AG09319 (cell line): Measurements from ENCODE around the gene AKAP12.

Experiments used
- DNase-seq: peaks from one replicate; pipeline ENCODE4 v3.0.0-alpha.2; 2010; ENCODE audit warnings: low read depth; ENCODE audit errors: extremely low read depth
- TF ChIP-seq, protein P1 (sequence below): IDR thresholded peaks from 2 replicates; pipeline ENCODE4 v1.5.1; 2011; ENCODE audit warnings: low read depth, mild to moderate bottlenecking, inconsistent platforms, low read length, moderate library complexity

The AKAP12 gene

GRCh38 chr6:151403919-151404308 is 164.1 kb downstream of the AKAP12 start:
- no peak for DNase-seq

More at GRCh38 chr6:151403919-151404308, 164.1 kb downstream of the AKAP12 start:
- TF ChIP-seq, protein P1, sequence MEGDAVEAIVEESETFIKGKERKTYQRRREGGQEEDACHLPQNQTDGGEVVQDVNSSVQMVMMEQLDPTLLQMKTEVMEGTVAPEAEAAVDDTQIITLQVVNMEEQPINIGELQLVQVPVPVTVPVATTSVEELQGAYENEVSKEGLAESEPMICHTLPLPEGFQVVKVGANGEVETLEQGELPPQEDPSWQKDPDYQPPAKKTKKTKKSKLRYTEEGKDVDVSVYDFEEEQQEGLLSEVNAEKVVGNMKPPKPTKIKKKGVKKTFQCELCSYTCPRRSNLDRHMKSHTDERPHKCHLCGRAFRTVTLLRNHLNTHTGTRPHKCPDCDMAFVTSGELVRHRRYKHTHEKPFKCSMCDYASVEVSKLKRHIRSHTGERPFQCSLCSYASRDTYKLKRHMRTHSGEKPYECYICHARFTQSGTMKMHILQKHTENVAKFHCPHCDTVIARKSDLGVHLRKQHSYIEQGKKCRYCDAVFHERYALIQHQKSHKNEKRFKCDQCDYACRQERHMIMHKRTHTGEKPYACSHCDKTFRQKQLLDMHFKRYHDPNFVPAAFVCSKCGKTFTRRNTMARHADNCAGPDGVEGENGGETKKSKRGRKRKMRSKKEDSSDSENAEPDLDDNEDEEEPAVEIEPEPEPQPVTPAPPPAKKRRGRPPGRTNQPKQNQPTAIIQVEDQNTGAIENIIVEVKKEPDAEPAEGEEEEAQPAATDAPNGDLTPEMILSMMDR, result no peak
